Caco-2 (cell line): ENCODE measurements around the gene AMBRA1. TPM values are rescaled to one million over a fixed set of nuclear protein-coding genes. Genes with fewer than 3 reads are reported as not detected.

Experiments
- BruUV-seq: library from RNA; stranded (reverse); fragments of 400-500 nt; replicated peaks from 2 replicates; lab custom pipeline; 2021; lab: Mats Ljungman, UMichigan
- CTCF ChIA-PET: fragments of 300-600 bp; sonication (Branson Sonifier 250); formaldehyde crosslinking; loops from one replicate; lab custom pipeline; 2022; ENCODE audit warnings: antibody characterized with exemption; lab: Charles Lee
- POLR2A ChIA-PET: fragments of 300-600 bp; sonication (Branson Sonifier 250); formaldehyde crosslinking; loops from one replicate; lab custom pipeline; 2022; ENCODE audit warnings: antibody characterized with exemption; lab: Charles Lee
- DNase-seq, 2 experiments: peaks; one replicate each; pipeline versions ENCODE4 v3.0.0 to v3.0.0-alpha.2; 2020 to 2022
- H3K27me3 ChIP-seq: replicated peaks from 2 replicates; pipeline ENCODE4 v1.6.0; 2011; ENCODE audit warnings: low read length; ENCODE audit not compliant: control insufficient read depth, insufficient read depth
- H3K36me3 ChIP-seq: 2 replicates; pipeline ENCODE4 v1.5.1; 2011; ENCODE audit warnings: low read length; ENCODE audit not compliant: control insufficient read depth, insufficient read depth
- H3K4me1 ChIP-seq: fragments of 250-450 bp; sonication (Bioruptor Pico); 2 replicates; pipeline ENCODE4 v1.5.1; 2020; ENCODE audit warnings: mild to moderate bottlenecking
- H3K4me3 ChIP-seq: 2 replicates; pipeline ENCODE4 v1.5.1; 2011; ENCODE audit warnings: low read depth, mild to moderate bottlenecking, control low read depth, low read length
- H3K9me3 ChIP-seq: fragments of 250-450 bp; sonication (Bioruptor Pico); 2 replicates; pipeline ENCODE4 v1.5.1; 2020; ENCODE audit warnings: mild to moderate bottlenecking, moderate library complexity
- H3K27ac Mint-ChIP-seq: one replicate; pipeline ENCODE4 v1.8.0; 2022; ENCODE audit warnings: mixed read lengths; ENCODE audit not compliant: unreplicated experiment
- H3K27me3 Mint-ChIP-seq: one replicate; pipeline ENCODE4 v1.8.0; 2022; ENCODE audit warnings: mixed read lengths; ENCODE audit not compliant: insufficient read depth, unreplicated experiment
- H3K36me3 Mint-ChIP-seq: one replicate; pipeline ENCODE4 v1.8.0; 2022; ENCODE audit warnings: mild to moderate bottlenecking, mixed read lengths; ENCODE audit not compliant: insufficient read depth, unreplicated experiment
- H3K4me1 Mint-ChIP-seq: one replicate; pipeline ENCODE4 v1.8.0; 2022; ENCODE audit warnings: low read depth, mixed read lengths; ENCODE audit not compliant: unreplicated experiment
- H3K4me3 Mint-ChIP-seq: one replicate; pipeline ENCODE4 v1.8.0; 2022; ENCODE audit warnings: mild to moderate bottlenecking, moderate library complexity, mixed read lengths; ENCODE audit not compliant: unreplicated experiment
- H3K9me3 Mint-ChIP-seq: one replicate; pipeline ENCODE4 v1.8.0; 2022; ENCODE audit warnings: mixed read lengths; ENCODE audit not compliant: unreplicated experiment
- intact Hi-C: fragments of 100-400 bp; cut with micrococcal nuclease; formaldehyde crosslinking; loops from one replicate; pipeline ENCODE4 v1.10.0; 2022; ENCODE audit not compliant: unreplicated experiment
- total RNA-seq: library from RNA; stranded (reverse); gene quantifications from 2 replicates; pipeline ENCODE4 v1.2.3, GENCODE V29; 2022
- TF ChIP-seq, protein P1 (sequence below), 2 experiments: fragments of 200-600 bp in 1 of 2; IDR thresholded peaks; 1 replicate in 1 of 2; 2 replicates in 1 of 2; pipeline versions ENCODE4 v1.5.1 to v1.8.0; 2011 to 2022; ENCODE audit warnings: antibody characterized with exemption in 1 of 2, control low read depth in 1 of 2, inconsistent platforms in 1 of 2, low read depth in 1 of 2, low read length in 1 of 2, mild to moderate bottlenecking in 1 of 2, moderate library complexity in 1 of 2; ENCODE audit not compliant: insufficient read depth in 1 of 2, severe bottlenecking in 1 of 2, unreplicated experiment in 1 of 2

Gene AMBRA1
- total RNA-seq, 1 experiment from 2014 or later: 48.1 TPM

DNA sequence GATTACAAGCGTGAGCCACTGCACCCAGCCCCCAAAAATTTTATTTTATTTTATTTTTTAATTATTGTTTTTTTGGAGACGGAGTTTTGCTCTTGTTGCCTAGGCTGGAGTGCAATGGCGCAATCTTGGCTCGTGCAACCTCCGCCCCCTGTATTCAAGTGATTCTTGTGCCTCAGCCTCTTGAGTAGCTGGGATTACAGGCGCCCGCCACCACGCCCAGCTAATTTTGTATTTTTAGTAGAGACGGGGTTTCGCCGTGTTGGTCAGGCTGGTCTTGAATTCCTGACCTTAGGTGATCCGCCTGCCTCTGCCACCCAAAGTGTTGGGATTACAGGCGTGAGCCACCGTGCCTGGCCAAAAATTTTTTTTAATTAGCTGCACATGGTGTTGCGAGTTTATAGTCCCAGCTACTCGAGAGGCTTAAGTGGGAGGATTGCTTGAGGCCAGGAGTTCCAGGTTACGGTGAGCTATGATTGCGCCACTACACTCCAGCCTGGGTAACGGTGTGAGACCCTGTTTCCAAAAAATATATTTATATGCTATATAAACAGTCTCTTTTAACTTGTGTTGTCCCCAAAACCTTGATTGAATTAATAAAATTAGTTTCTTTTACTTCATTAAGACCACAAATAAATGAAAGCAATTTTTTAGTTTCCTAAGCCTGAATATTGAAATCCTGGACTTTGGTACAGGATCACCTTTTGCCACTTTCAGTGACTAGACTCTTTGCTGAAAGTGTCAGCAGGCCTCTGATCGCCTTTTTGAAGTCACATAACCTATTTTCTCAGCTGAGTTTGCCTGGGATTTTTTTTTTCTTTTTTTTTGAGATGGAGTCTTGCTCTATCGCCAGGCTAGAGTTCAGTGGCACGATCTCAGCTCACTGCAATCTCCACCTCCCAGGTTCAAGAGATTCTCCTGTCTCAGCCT, 39.7 kb upstream of the AMBRA1 start:
- H3K9me3 Mint-ChIP-seq: no peaks in the 10 kb centered on the region
- ChIA-PET POLR2A (no interaction called here), CTCF (interaction anchor here (1.1 kb wide), 1 partner anchor 144 kb away, joined by 3 read pairs; no protein-coding TSS in a partner anchor)
- TF ChIP-seq, protein P1, sequence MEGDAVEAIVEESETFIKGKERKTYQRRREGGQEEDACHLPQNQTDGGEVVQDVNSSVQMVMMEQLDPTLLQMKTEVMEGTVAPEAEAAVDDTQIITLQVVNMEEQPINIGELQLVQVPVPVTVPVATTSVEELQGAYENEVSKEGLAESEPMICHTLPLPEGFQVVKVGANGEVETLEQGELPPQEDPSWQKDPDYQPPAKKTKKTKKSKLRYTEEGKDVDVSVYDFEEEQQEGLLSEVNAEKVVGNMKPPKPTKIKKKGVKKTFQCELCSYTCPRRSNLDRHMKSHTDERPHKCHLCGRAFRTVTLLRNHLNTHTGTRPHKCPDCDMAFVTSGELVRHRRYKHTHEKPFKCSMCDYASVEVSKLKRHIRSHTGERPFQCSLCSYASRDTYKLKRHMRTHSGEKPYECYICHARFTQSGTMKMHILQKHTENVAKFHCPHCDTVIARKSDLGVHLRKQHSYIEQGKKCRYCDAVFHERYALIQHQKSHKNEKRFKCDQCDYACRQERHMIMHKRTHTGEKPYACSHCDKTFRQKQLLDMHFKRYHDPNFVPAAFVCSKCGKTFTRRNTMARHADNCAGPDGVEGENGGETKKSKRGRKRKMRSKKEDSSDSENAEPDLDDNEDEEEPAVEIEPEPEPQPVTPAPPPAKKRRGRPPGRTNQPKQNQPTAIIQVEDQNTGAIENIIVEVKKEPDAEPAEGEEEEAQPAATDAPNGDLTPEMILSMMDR (IDR thresholded peaks at IDR 0.05; ENCODE audit: insufficient read depth in 1 of 2, low read depth in 1 of 2, low read length in 1 of 2, severe bottlenecking in 1 of 2, unreplicated experiment in 1 of 2): no peak
- no peaks in the 10 kb centered on the region for H3K9me3 ChIP-seq
- H3K4me1 ChIP-seq: no peaks in the 10 kb centered on the region; the same call in 1 of the 2 replicates
- peaks cover 30% of the 10 kb centered on the region for H3K36me3 Mint-ChIP-seq
- no peaks in the 10 kb centered on the region for H3K27me3 Mint-ChIP-seq
- no peak for DNase-seq
- no peak overlapping the region for H3K4me3 ChIP-seq
- intact Hi-C loops: no loop called here
- no peak overlapping the region for H3K27ac Mint-ChIP-seq
- no peaks in the 10 kb centered on the region for H3K4me1 Mint-ChIP-seq
- H3K36me3 ChIP-seq: no peaks in the 10 kb centered on the region; the same call in 1 of the 2 replicates
- H3K4me3 Mint-ChIP-seq: no peak overlapping the region
- BruUV-seq: no TSS peak
- no peaks in the 10 kb centered on the region for H3K27me3 ChIP-seq

- Mint-ChIP-seq H3K27ac (no peak overlapping the region), H3K4me1 (no peaks in the 10 kb centered on the region), H3K9me3 (no peaks in the 10 kb centered on the region), H3K27me3 (no peaks in the 10 kb centered on the region), H3K4me3 (no peak overlapping the region), H3K36me3 (peaks cover 26% of the 10 kb centered on the region)
- H3K9me3 ChIP-seq: no peaks in the 10 kb centered on the region
- BruUV-seq: TSS peak; percentile 24
- no peaks in the 10 kb centered on the region; the same call in 1 of the 2 replicates for H3K4me1 ChIP-seq
- no peak overlapping the region for H3K4me3 ChIP-seq
- DNase-seq: no peak
- CTCF ChIA-PET: no interaction called here
- TF ChIP-seq, protein P1 (IDR thresholded peaks at IDR 0.05; ENCODE audit: insufficient read depth in 1 of 2, low read depth in 1 of 2, low read length in 1 of 2, severe bottlenecking in 1 of 2, unreplicated experiment in 1 of 2): no peak
- H3K27me3 ChIP-seq: no peaks in the 10 kb centered on the region
- POLR2A ChIA-PET: no interaction called here
- no peaks in the 10 kb centered on the region; the same call in 1 of the 2 replicates for H3K36me3 ChIP-seq
- intact Hi-C loops: no loop called here
These were observed 38.7 kb upstream of the AMBRA1 start for GRCh38 chr11:46632502-46632901.

DNA sequence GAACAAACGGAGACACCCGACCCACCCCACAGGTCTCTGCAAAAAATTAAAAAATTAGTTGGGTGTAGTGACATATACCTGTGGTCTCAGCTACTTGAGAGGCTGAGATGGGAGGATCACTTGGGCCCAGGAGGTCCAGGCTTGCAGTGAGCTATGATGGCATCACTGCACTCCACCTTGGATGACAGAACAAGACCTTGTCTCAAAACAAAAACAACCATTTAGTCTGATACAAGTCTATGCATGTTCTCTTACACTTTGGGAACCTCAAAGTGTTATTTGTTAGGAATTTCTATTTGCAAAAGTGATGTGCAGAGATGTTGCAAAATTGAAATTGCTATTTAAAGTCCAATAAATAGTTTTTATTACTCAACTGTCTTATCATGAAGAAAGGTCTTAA, 37.9 kb upstream of the AMBRA1 start:
- H3K4me3 ChIP-seq: no peak overlapping the region
- H3K9me3 Mint-ChIP-seq: no peaks in the 10 kb centered on the region
- TF ChIP-seq, protein P1 (IDR thresholded peaks at IDR 0.05; ENCODE audit: insufficient read depth in 1 of 2, low read depth in 1 of 2, low read length in 1 of 2, severe bottlenecking in 1 of 2, unreplicated experiment in 1 of 2): no peak
- CTCF ChIA-PET: no interaction called here
- H3K4me3 Mint-ChIP-seq: no peak overlapping the region
- H3K36me3 Mint-ChIP-seq: peaks cover 26% of the 10 kb centered on the region
- H3K27me3 ChIP-seq: no peaks in the 10 kb centered on the region
- intact Hi-C loops: no loop called here
- H3K9me3 ChIP-seq: no peaks in the 10 kb centered on the region
- no peak overlapping the region for H3K27ac Mint-ChIP-seq
- no peaks in the 10 kb centered on the region for H3K27me3 Mint-ChIP-seq
- no peaks in the 10 kb centered on the region; the same call in 1 of the 2 replicates for H3K4me1 ChIP-seq
- no TSS peak for BruUV-seq
- H3K4me1 Mint-ChIP-seq: no peaks in the 10 kb centered on the region
- POLR2A ChIA-PET: interaction anchor here (0.9 kb wide), 1 partner anchor 69 kb away, joined by 3 read pairs; the partner anchor contains the start of genes ARHGAP1 and ZNF408
- DNase-seq: no peak
- no peaks in the 10 kb centered on the region; the same call in 1 of the 2 replicates for H3K36me3 ChIP-seq
